ENCODE data around the gene C9orf40.

C9orf40 gene

DNA sequence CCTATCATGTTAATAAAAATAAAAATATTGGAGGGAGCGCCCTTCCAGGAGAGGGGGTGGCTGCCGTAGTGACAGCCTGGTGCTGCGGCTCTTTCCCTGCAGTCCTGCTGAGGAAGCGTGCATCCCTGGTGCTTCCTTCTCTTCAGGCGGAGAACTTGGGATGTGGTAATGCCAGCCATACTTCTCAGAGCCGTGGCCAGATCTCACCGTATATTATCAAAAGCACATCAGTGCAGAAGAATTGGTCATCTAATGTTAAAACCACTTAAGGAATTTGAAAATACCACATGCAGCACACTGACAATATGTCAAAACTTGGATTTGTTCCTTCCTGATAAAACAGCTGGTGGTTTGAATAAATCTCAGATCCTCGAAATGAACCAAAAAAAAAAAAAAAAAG is 17.7 kb downstream of the C9orf40 start:
- no peak for DNase-seq

DNA sequence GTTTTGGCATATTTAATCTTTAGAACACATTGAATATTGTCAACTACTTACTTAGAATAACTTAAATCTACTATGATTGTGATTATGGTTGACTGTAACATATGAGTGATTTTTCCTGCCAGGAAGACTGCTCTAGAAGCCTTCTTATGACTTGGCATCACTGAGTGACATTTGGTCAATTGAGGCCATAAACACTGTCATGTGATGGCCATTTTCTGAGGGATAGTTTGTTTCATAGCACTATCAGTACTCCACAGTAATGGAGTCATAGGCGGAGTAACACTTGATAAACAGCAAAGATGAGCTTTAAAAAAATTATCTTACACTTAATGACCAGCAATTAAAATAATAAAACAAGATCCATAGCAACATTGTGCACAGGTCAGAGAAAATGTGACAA is 31.0 kb downstream of the C9orf40 start:
- no peak for DNase-seq

DNA sequence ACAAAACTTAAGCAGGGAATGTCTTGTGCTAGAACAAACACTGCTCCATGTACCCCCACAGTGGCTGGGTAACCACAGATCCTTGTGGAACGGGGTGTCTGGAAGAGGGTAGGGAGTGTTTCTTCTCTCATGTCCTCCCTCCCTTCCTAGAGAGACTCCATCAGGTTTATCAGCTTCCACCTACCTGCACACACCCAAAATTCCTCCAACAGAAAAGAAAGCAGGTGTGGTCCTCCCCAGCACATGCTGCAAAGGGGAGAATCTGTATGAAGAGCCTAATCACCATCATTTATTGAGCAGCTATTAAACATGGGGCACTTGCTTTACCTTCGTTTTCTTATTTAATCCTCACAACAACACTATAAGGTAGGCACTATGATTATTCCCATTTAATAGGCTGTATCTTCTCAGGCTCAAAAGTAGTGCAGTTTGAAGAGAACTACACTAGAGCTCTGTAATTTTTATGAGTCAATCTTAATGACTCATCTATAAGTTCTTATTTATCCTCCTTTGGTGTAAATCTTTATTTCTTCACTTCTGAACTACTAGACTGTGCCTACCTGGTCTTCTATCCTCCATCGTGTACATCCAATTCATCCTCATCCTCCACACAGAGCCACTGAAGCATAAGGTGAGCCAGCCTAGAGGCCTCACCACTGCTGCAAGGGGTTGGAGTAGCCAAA is 31.6 kb downstream of the C9orf40 start:
- DNase-seq: no peak

- DNase-seq: no peak
Measured at GRCh38 chr9:74910036-74910435, 42.7 kb downstream of the C9orf40 start.

DNA sequence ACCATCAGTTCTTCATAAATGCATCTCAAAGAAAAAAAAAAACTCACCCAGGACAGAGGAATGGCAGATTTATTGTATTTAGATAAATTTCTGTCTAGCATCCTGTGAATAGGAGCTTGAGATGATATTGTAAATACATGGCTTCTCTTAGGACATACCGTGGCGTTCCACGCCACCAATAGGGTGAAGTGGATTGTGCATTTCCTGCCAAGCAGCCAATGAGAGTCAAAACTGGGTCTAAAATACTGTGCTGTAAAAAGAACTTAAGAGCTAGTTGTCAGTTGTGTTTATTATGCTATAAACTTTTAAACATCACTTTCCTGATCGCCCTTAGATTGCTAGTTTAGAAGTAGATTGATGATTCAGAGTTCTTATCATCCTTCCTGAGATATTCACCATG is 44.0 kb downstream of the C9orf40 start:
- DNase-seq: no peak

DNA sequence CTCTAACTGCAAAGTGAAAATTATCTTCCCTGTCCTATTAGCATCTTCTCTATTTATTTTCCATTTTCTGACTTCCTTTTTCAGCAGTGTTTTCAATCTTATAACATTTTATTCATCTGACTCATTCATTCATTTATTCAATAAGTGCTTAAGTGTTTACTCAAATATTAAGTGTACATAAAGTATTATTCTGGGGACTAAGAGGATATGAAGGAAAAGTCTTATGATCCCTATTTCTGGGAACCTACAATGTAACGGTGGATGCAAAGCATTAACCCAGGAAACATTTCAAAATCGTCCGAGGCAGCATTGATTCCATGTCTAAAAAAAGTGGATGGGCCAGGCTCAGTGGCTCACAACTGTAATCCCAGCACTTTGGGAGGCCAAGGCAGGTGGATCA is 45.6 kb downstream of the C9orf40 start:
- no peak for DNase-seq

GRCh38 chr9:74901001-74901400 is 51.7 kb downstream of the C9orf40 start:
- no peak for DNase-seq

Data from stimulated activated naive CD4-positive, alpha-beta T cell treated with Interleukin-2 at 50 U/mL for 16 hours (primary cell).